Astrocyte of the cerebellum (primary cell): Measurements from ENCODE around the gene MEN1.

ENCODE experiments used
- DNase-seq: peaks from one replicate; pipeline ENCODE4 v3.0.0-alpha.2; 2011; ENCODE audit warnings: low read depth
- H3K4me3 ChIP-seq: 2 replicates; pipeline ENCODE4 v1.5.1; 2011; ENCODE audit warnings: mild to moderate bottlenecking, low read depth, low read length, moderate library complexity
- in situ Hi-C: cut with HindIII; loops from 2 replicates; pipeline ENCODE4 v1.10.0; 2017; ENCODE audit warnings: low sequenced_read_pairs
- TF ChIP-seq, protein P1 (sequence below): IDR thresholded peaks from 2 replicates; pipeline ENCODE4 v1.5.1; 2012; ENCODE audit warnings: low read length, low read depth, moderate library complexity, mild to moderate bottlenecking; ENCODE audit errors: missing control alignments

Gene MEN1

GRCh38 chr11:64762674-64763525, 47.5 kb downstream of the MEN1 start:
- H3K4me3 ChIP-seq, result no peak overlapping the region
- TF ChIP-seq, protein P1, sequence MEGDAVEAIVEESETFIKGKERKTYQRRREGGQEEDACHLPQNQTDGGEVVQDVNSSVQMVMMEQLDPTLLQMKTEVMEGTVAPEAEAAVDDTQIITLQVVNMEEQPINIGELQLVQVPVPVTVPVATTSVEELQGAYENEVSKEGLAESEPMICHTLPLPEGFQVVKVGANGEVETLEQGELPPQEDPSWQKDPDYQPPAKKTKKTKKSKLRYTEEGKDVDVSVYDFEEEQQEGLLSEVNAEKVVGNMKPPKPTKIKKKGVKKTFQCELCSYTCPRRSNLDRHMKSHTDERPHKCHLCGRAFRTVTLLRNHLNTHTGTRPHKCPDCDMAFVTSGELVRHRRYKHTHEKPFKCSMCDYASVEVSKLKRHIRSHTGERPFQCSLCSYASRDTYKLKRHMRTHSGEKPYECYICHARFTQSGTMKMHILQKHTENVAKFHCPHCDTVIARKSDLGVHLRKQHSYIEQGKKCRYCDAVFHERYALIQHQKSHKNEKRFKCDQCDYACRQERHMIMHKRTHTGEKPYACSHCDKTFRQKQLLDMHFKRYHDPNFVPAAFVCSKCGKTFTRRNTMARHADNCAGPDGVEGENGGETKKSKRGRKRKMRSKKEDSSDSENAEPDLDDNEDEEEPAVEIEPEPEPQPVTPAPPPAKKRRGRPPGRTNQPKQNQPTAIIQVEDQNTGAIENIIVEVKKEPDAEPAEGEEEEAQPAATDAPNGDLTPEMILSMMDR, result no peak
- peak; percentile 85 for DNase-seq
- in situ Hi-C loops, result loop anchor here (25.0 kb wide), 1 partner anchor 99 kb away; no protein-coding TSS in a partner anchor

GRCh38 chr11:64762277-64762673, 48.1 kb downstream of the MEN1 start:
- DNase-seq, result no peak
- TF ChIP-seq, protein P1, result no peak
- H3K4me3 ChIP-seq, result no peak overlapping the region
- in situ Hi-C loops, result loop anchor here (25.0 kb wide), 1 partner anchor 100 kb away; no protein-coding TSS in a partner anchor

DNA sequence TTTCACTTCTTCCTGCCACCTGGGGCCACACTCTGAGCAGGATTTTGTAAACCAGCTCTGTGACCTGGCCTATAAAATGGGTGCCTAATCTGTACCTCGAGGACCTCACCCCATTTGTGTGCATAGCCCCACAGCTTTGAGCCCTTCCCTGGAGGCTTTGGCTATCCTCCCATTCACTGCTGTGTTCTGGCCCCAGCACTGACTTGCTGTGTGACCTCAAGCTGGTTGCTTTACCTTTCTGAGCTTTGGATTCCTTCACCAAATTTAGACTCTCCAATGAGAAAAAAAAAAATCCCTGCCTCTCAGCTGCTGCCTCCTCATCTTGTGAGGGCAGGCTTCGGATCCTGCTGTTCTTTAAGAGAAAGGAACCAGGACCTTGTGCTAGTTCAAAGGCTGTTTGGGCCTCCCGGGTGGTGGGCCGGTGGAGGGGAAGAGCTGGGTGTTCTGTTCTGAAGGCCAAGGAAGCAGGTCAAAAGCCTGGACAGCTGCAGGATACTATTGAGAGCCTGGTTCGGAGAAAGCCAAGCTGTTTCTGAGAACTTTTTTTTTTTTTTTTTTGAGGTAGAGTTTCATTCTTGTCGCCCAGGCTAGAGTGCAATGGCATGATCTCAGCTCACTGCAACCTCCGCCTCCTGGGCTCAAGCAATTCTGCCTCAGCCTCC, 49.5 kb downstream of the MEN1 start:
- no peak overlapping the region for H3K4me3 ChIP-seq
- in situ Hi-C loops, result loop anchor here (25.0 kb wide), 1 partner anchor 101 kb away; no protein-coding TSS in a partner anchor
- TF ChIP-seq, protein P1, result no peak
- no peak for DNase-seq

- in situ Hi-C loops, result loop anchor here (25.0 kb wide), 1 partner anchor 102 kb away; no protein-coding TSS in a partner anchor
- TF ChIP-seq, protein P1, result no peak
- DNase-seq, result no peak
- no peak within 1 kb of the TSS for H3K4me3 ChIP-seq
Measured at GRCh38 chr11:64759722-64760719, 50.3 kb downstream of the MEN1 start, which contains the start of gene PYGM. Gene PYGM, minus strand, starts transcription at chr11:64759974. Its CDS starts 76 bp downstream, at chr11:64759898.

DNA sequence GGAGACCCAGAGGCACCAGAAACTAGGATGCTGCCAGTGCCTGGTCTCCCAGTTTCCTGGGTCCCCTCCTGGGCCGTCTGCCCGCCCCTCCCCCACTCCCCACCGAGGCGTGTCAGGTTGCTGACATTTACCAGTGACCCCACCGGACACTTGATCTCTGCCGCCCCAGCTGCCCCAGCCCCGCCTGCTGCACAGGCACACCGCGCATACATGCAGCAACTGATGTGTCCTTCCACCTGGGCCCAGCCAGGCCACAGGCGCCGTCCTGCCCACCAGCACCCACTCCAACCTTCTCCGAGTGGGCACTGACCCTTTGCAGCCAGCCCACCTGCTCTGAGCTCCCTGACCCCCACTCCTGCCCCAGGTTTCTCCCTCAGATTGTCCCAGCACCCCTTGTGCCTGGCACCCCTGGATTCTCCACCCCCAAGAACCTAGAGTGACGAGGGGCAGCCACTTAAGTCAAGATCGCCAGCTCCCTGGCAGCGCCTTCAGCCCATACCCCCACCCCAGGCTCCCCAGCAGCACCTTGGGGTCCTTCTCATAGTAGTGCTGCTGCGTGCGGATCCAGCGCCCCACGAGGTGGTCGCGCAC, 51.1 kb downstream of the MEN1 start:
- in situ Hi-C loops, result loop anchor here (25.0 kb wide), 1 partner anchor 103 kb away; no protein-coding TSS in a partner anchor
- H3K4me3 ChIP-seq, result no peak overlapping the region
- no peak for DNase-seq
- TF ChIP-seq, protein P1, result no peak
